IMR-90 (cell line): ENCODE measurements around the gene TRIM42. TPM values are rescaled to one million over a fixed set of nuclear protein-coding genes. Genes with fewer than 3 reads are reported as not detected.

ENCODE experiments used
- ATAC-seq: fragments of 200-7000 bp; cut with Tn5 transposase; 2 replicates; pipeline ENCODE4 v1.9.1; 2020; ENCODE audit warnings: low read depth, mild to moderate bottlenecking, moderate library complexity
- BruUV-seq: library from RNA; stranded (reverse); fragments of 400-500 nt; replicated peaks from 2 replicates; lab custom pipeline; 2021; lab: Mats Ljungman, UMichigan
- CTCF ChIA-PET: fragments of 300-600 bp; formaldehyde crosslinking; extraction: SDS; loops from one replicate; lab custom pipeline; 2021; ENCODE audit warnings: antibody characterized with exemption; lab: Yijun Ruan, JAX
- POLR2A ChIA-PET: fragments of 300-600 bp; sonication (Branson Sonifier 250); formaldehyde crosslinking; loops from one replicate; lab custom pipeline; 2022; ENCODE audit warnings: antibody characterized with exemption; ENCODE audit not compliant: unreplicated experiment; lab: Charles Lee
- DNase-seq: peaks from one replicate; pipeline ENCODE4 v3.0.0; 2013
- H2AFZ ChIP-seq: replicated peaks from 2 replicates; pipeline ENCODE3; 2013; ENCODE audit warnings: low read length, mild to moderate bottlenecking; ENCODE audit not compliant: poor library complexity
- H2AK5ac ChIP-seq: 2 replicates; pipeline ENCODE4 v1.6.1; 2013; ENCODE audit warnings: low read depth, low read length, inconsistent platforms
- H2AK9ac ChIP-seq: replicated peaks from 2 replicates; pipeline ENCODE3; 2013; ENCODE audit warnings: mild to moderate bottlenecking, low read depth, low read length, moderate library complexity; ENCODE audit not compliant: poor library complexity
- H2BK120ac ChIP-seq: 2 replicates; pipeline ENCODE4 v1.6.1; 2013; ENCODE audit warnings: low read depth, low read length, inconsistent platforms
- H2BK15ac ChIP-seq: 3 replicates; pipeline ENCODE4 v1.6.1; 2013; ENCODE audit warnings: low read depth, low read length, inconsistent platforms
- H2BK20ac ChIP-seq: 2 replicates; pipeline ENCODE4 v1.6.1; 2013; ENCODE audit warnings: low read depth, mild to moderate bottlenecking, inconsistent platforms, low read length, moderate library complexity
- H2BK5ac ChIP-seq: 2 replicates; pipeline ENCODE4 v1.6.1; 2013; ENCODE audit warnings: mild to moderate bottlenecking, low read depth, low read length, inconsistent platforms; ENCODE audit not compliant: poor library complexity, severe bottlenecking
- H3K14ac ChIP-seq: replicated peaks from 2 replicates; pipeline ENCODE4 v1.6.1; 2013; ENCODE audit warnings: low read depth, low read length, inconsistent platforms
- H3K18ac ChIP-seq: 2 replicates; pipeline ENCODE4 v1.6.1; 2013; ENCODE audit warnings: low read depth, low read length, control low read depth
- H3K23ac ChIP-seq: 2 replicates; pipeline ENCODE4 v1.6.1; 2013; ENCODE audit warnings: low read depth, low read length, inconsistent platforms
- H3K27ac ChIP-seq: 2 replicates; pipeline ENCODE4 v1.5.1; 2013; ENCODE audit warnings: mild to moderate bottlenecking, control low read depth, low read length; ENCODE audit not compliant: insufficient read depth
- H3K27me3 ChIP-seq: 2 replicates; pipeline ENCODE4 v1.6.1; 2013; ENCODE audit warnings: low read length; ENCODE audit not compliant: control insufficient read depth, insufficient read depth
- H3K36me3 ChIP-seq: 2 replicates; pipeline ENCODE4 v1.6.1; 2013; ENCODE audit warnings: low read length, mixed read lengths; ENCODE audit not compliant: control insufficient read depth, insufficient read depth
- H3K4ac ChIP-seq: 2 replicates; pipeline ENCODE4 v1.6.1; 2013; ENCODE audit warnings: low read depth, low read length, inconsistent platforms
- H3K4me1 ChIP-seq: 2 replicates; pipeline ENCODE4 v1.6.1; 2013; ENCODE audit warnings: low read length, mixed read lengths; ENCODE audit not compliant: control insufficient read depth, insufficient read depth
- H3K4me2 ChIP-seq: 2 replicates; pipeline ENCODE4 v1.6.1; 2013; ENCODE audit warnings: low read depth, mild to moderate bottlenecking, control low read depth, low read length, moderate library complexity
- H3K4me3 ChIP-seq: 2 replicates; pipeline ENCODE4 v1.5.1; 2013; ENCODE audit warnings: low read depth, mild to moderate bottlenecking, control low read depth, low read length, moderate library complexity; ENCODE audit not compliant: insufficient read depth
- H3K56ac ChIP-seq: 2 replicates; pipeline ENCODE4 v1.6.1; 2013; ENCODE audit warnings: low read length, inconsistent platforms; ENCODE audit not compliant: insufficient read depth; ENCODE audit errors: extremely low read depth
- H3K79me1 ChIP-seq, 2 experiments: 2 replicates each; pipeline ENCODE4 v1.6.1; 2013; ENCODE audit warnings: low read length in 2 of 2, inconsistent platforms in 1 of 2, low read depth in 1 of 2
- H3K9ac ChIP-seq: 2 replicates; pipeline ENCODE4 v1.6.1; 2013; ENCODE audit warnings: low read depth, low read length, control low read depth
- H3K9me1 ChIP-seq: 2 replicates; pipeline ENCODE4 v1.6.1; 2013; ENCODE audit warnings: low read length, inconsistent platforms; ENCODE audit not compliant: insufficient read depth
- H3K9me3 ChIP-seq: 2 replicates; pipeline ENCODE4 v1.6.1; 2013; ENCODE audit warnings: low read length; ENCODE audit not compliant: control insufficient read depth, insufficient read depth
- H4K20me1 ChIP-seq: 2 replicates; pipeline ENCODE4 v1.6.1; 2013; ENCODE audit warnings: low read length, inconsistent platforms; ENCODE audit not compliant: insufficient read depth
- H4K5ac ChIP-seq: 2 replicates; pipeline ENCODE4 v1.6.1; 2013; ENCODE audit warnings: mild to moderate bottlenecking, low read depth, low read length, control low read depth
- H4K8ac ChIP-seq, 2 experiments: 2 replicates each; pipeline ENCODE4 v1.6.1; 2013; ENCODE audit warnings: low read depth in 2 of 2, low read length in 2 of 2, control low read depth in 1 of 2, inconsistent platforms in 1 of 2
- H4K91ac ChIP-seq: 2 replicates; pipeline ENCODE4 v1.6.1; 2013; ENCODE audit warnings: low read depth, low read length, inconsistent platforms; ENCODE audit not compliant: insufficient read depth
- BHLHE40 ChIP-seq: fragments of 150-350 bp; IDR thresholded peaks from 2 replicates; pipeline ENCODE4 v1.6.1; 2016; ENCODE audit warnings: mild to moderate bottlenecking, low read depth, low read length
- CEBPB ChIP-seq: IDR thresholded peaks from 2 replicates; pipeline ENCODE4 v1.6.1; 2012; ENCODE audit warnings: low read depth, low read length, improper control_type of control experiment
- FOS ChIP-seq: fragments of 150-350 bp; IDR thresholded peaks from 2 replicates; pipeline ENCODE4 v1.6.1; 2016; ENCODE audit warnings: low read depth, low read length
- MAZ ChIP-seq: IDR thresholded peaks from 2 replicates; pipeline ENCODE4 v1.6.1; 2012; ENCODE audit warnings: low read depth, mild to moderate bottlenecking, low read length, improper control_type of control experiment, moderate library complexity, borderline replicate concordance
- MXI1 ChIP-seq: IDR thresholded peaks from 2 replicates; pipeline ENCODE4 v1.6.1; 2012; ENCODE audit warnings: low read depth, mild to moderate bottlenecking, low read length, moderate library complexity, borderline replicate concordance
- NFE2L2 ChIP-seq: fragments of 150-350 bp; IDR thresholded peaks from 2 replicates; pipeline ENCODE4 v1.6.1; 2016; ENCODE audit warnings: low read depth, mild to moderate bottlenecking, low read length
- POLR2A ChIP-seq: IDR thresholded peaks from 2 replicates; pipeline ENCODE4 v1.6.1; 2012; ENCODE audit warnings: mild to moderate bottlenecking, low read depth, low read length
- RCOR1 ChIP-seq: IDR thresholded peaks from 2 replicates; pipeline ENCODE4 v1.6.1; 2012; ENCODE audit warnings: mild to moderate bottlenecking, low read length, improper control_type of control experiment; ENCODE audit not compliant: insufficient replicate concordance
- SMC3 ChIP-seq: fragments of 150-350 bp; IDR thresholded peaks from 2 replicates; pipeline ENCODE4 v1.6.1; 2016; ENCODE audit warnings: low read depth, mild to moderate bottlenecking, antibody characterized with exemption, low read length, moderate library complexity
- WGBS, 2 experiments: methylation state at CpG; one replicate each; pipeline versions ENCODE4 v1.1.5 to v1.1.7; 2013; ENCODE audit warnings: missing lambda C conversion rate in 2 of 2; ENCODE audit not compliant: insufficient read length in 1 of 2; ENCODE audit errors: extremely low coverage in 2 of 2; 5-methylcytosine and 5-hydroxymethylcytosine counted together
- dilution Hi-C: fragments of 300-500 bp; cut with HindIII; formaldehyde crosslinking; loops from one replicate; pipeline ENCODE4 v1.14.3; 2018; ENCODE audit warnings: low sequenced_read_pairs; ENCODE audit not compliant: unreplicated experiment
- in situ Hi-C: fragments of 300-500 bp; cut with MboI; formaldehyde crosslinking; loops from 3 replicates; pipeline ENCODE4 v1.14.3; 2019; ENCODE audit warnings: low sequenced_read_pairs, inconsistent platforms, mixed read lengths
- intact Hi-C: fragments of 100-400 bp; cut with micrococcal nuclease; formaldehyde crosslinking; loops from 2 replicates; pipeline ENCODE4 v1.10.0; 2022
- polyA plus RNA-seq, 3 experiments: library from polyadenylated mRNA; depleted of rRNA; stranded (reverse); fragments of >200 nt; gene quantifications; 2 replicates each; pipeline ENCODE4 v1.2.3, GENCODE V29; 2012; ENCODE audit warnings: low replicate concordance in 1 of 3
- total RNA-seq: library from RNA; depleted of rRNA; stranded (reverse); fragments of >200 nt; gene quantifications from 2 replicates; pipeline ENCODE4 v1.2.3, GENCODE V29; 2012
- TF ChIP-seq, protein P1 (sequence below): conservative IDR thresholded peaks from 2 replicates; pipeline ENCODE4 v1.5.1; 2012; ENCODE audit warnings: mild to moderate bottlenecking, low read depth, low read length, improper control_type of control experiment

TRIM42 gene
- total and polyA plus RNA-seq, 2 of the 4 experiments (the other 2 are of a cell fraction) = not detected

DNA sequence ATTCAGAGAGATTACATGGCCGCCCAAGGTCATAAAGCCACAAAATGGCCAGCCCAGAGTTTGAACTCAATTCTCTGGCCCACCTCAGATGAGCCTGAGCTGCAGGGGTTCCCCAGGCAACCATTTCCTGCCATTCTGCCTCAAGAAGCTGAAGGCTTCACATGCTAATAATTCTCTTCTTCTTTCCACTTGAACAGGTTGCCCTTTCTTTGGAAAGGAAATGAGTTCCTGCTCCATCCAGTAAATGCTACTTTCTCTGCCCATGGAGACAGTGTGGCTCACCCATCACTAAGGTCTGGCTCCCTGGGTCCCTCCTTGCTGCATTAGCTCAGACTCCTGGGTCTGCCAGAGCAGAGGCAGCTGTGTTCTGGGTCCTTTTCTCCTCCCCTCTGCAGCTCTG, 48.2 kb downstream of the TRIM42 start:
- Histone ChIP-seq H2BK15ac (no peak overlapping the region), H3K4ac (no peak overlapping the region), H4K20me1 (no peaks in the 10 kb centered on the region), H3K9ac (no peak overlapping the region), H2AK9ac (no peak overlapping the region), H3K4me1 (no peaks in the 10 kb centered on the region), H3K56ac (no peak overlapping the region), H3K79me1 (no peaks in the 10 kb centered on the region), H2BK20ac (no peak overlapping the region), H2AFZ (no peak overlapping the region), H3K4me3 (no peak overlapping the region), H3K9me3 (no peaks in the 10 kb centered on the region; the same call in 1 of the 2 replicates), H4K5ac (no peak overlapping the region), H3K4me2 (no peak overlapping the region), H3K36me3 (no peaks in the 10 kb centered on the region), H3K27ac (no peak overlapping the region), H3K27me3 (no peaks in the 10 kb centered on the region), H2BK120ac (no peak overlapping the region), H3K23ac (no peak overlapping the region), H3K18ac (no peak overlapping the region), H3K14ac (no peak overlapping the region), H4K91ac (no peak overlapping the region), H3K9me1 (no peaks in the 10 kb centered on the region), H2BK5ac (no peak overlapping the region), H2AK5ac (no peak overlapping the region), H4K8ac (no peak overlapping the region)
- intact Hi-C loops (no loop called here), in situ Hi-C loops (no loop called here), dilution Hi-C loops (no loop called here)
- TF ChIP-seq POLR2A (no peak), RCOR1 (no peak), MXI1 (no peak), SMC3 (no peak), MAZ (no peak), CEBPB (no peak), FOS (no peak), NFE2L2 (no peak), BHLHE40 (no peak)
- TF ChIP-seq, protein P1, sequence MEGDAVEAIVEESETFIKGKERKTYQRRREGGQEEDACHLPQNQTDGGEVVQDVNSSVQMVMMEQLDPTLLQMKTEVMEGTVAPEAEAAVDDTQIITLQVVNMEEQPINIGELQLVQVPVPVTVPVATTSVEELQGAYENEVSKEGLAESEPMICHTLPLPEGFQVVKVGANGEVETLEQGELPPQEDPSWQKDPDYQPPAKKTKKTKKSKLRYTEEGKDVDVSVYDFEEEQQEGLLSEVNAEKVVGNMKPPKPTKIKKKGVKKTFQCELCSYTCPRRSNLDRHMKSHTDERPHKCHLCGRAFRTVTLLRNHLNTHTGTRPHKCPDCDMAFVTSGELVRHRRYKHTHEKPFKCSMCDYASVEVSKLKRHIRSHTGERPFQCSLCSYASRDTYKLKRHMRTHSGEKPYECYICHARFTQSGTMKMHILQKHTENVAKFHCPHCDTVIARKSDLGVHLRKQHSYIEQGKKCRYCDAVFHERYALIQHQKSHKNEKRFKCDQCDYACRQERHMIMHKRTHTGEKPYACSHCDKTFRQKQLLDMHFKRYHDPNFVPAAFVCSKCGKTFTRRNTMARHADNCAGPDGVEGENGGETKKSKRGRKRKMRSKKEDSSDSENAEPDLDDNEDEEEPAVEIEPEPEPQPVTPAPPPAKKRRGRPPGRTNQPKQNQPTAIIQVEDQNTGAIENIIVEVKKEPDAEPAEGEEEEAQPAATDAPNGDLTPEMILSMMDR = no peak
- POLR2A ChIA-PET = no interaction called here
- no peak for DNase-seq
- no peak for ATAC-seq
- no TSS peak for BruUV-seq
- no CpG with 5 or more reads among the region's 1 CpG for WGBS, 2 experiments
- CTCF ChIA-PET = no interaction called here
